LNCaP clone FGC (cell line): ENCODE measurements around the gene SPRED1.

Experiments used
- DNase-seq: peaks from one replicate; pipeline ENCODE4 v3.0.0-alpha.2; 2011; ENCODE audit warnings: low read depth
- H3K4me3 ChIP-seq: 2 replicates; pipeline ENCODE4 v1.5.1; 2011; ENCODE audit warnings: mild to moderate bottlenecking, low read depth, low read length, control low read depth
- TF ChIP-seq, protein P1 (sequence below): IDR thresholded peaks from 2 replicates; pipeline ENCODE4 v1.5.1; 2012; ENCODE audit warnings: mild to moderate bottlenecking; ENCODE audit not compliant: control insufficient read depth, insufficient read depth; ENCODE audit errors: extremely low read depth

SPRED1 gene

DNA sequence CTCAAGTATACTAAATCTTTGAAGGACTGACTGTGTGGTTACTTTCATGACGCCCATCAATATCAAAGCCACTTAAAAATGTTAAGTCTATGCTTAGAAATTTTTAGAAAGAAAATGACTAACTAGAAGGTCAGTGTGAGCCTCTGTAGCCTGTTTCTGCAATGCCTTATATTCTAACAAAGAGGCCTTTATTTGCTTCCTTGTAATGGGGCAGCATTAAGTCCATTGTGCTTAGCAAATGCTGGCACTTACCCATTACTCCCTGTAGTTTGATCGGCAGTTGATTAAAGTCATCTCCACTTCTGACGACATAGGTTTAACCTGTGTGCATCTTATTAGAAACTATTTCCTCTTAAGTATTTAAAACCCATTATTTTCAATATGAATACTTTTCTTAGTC, 109.7 kb downstream of the SPRED1 start:
- no peak for DNase-seq
- no peak overlapping the region for H3K4me3 ChIP-seq
- TF ChIP-seq, protein P1, sequence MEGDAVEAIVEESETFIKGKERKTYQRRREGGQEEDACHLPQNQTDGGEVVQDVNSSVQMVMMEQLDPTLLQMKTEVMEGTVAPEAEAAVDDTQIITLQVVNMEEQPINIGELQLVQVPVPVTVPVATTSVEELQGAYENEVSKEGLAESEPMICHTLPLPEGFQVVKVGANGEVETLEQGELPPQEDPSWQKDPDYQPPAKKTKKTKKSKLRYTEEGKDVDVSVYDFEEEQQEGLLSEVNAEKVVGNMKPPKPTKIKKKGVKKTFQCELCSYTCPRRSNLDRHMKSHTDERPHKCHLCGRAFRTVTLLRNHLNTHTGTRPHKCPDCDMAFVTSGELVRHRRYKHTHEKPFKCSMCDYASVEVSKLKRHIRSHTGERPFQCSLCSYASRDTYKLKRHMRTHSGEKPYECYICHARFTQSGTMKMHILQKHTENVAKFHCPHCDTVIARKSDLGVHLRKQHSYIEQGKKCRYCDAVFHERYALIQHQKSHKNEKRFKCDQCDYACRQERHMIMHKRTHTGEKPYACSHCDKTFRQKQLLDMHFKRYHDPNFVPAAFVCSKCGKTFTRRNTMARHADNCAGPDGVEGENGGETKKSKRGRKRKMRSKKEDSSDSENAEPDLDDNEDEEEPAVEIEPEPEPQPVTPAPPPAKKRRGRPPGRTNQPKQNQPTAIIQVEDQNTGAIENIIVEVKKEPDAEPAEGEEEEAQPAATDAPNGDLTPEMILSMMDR = no peak

DNA sequence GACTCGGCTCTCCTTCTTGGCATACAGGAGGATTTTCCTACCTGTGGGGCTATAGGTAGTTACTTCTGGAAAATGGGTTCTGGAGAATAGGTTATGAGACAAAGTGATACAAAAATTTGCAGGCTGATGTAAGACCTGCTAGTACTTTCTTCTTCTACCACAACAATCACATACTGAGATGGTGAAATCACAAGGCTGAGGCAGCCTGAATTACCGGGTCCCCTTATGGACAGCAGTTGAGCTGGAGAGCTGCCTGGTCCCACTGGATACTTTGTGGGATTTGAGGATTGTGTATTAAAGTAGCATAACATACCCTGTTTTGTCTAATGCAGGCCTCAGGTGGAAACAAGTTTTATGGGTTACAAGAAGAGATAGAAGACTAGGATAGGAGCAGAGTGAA, 114.8 kb downstream of the SPRED1 start:
- TF ChIP-seq, protein P1 = no peak
- H3K4me3 ChIP-seq = no peak overlapping the region
- no peak for DNase-seq

GRCh38 chr15:38369936-38370478, 117.4 kb downstream of the SPRED1 start:
- TF ChIP-seq, protein P1 = no peak
- no peak overlapping the region for H3K4me3 ChIP-seq
- DNase-seq = no peak

DNA sequence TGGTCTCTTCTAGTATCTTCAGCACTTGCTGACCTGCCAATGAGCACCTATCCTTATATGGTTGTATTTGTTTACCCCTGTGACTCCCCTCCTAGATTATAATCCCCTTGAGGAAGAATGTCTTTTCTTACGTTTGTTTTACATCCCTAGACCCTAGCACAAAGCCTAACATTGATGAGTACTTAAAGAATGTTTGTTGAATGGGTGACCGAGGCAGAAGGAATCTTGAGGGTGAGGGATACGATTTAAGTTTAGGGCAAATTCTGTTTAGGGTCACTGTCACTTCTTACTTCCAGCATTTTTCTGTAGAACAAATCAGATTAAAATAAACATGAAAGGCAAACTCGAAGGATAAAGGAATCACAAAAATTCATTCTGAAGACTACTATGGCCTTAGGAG, 120.4 kb downstream of the SPRED1 start:
- DNase-seq = no peak
- TF ChIP-seq, protein P1 = no peak
- H3K4me3 ChIP-seq = no peak overlapping the region

GRCh38 chr15:38374029-38374428, 121.4 kb downstream of the SPRED1 start:
- DNase-seq = no peak
- TF ChIP-seq, protein P1 = no peak
- H3K4me3 ChIP-seq = no peak overlapping the region

DNA sequence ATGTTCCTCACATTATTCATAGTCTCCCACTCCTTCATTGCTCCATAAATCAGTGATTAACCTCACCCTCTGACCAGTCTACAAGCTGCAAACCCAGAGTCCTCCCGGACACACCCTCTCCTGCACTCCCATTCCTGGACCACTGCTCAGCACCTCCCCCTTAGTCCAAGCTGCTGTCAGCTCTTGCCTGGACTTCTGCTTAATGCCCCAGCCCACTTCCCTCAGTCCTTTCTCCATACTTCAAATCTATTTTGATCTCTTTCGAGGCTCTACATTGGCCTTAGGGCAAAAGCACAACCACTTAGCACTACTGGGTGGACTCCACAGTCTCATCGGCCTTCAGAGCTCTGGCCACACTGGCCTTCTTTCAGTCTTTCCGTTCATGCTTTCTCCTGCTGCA, 121.9 kb downstream of the SPRED1 start:
- no peak for DNase-seq
- TF ChIP-seq, protein P1 = no peak
- H3K4me3 ChIP-seq = no peak overlapping the region

DNA sequence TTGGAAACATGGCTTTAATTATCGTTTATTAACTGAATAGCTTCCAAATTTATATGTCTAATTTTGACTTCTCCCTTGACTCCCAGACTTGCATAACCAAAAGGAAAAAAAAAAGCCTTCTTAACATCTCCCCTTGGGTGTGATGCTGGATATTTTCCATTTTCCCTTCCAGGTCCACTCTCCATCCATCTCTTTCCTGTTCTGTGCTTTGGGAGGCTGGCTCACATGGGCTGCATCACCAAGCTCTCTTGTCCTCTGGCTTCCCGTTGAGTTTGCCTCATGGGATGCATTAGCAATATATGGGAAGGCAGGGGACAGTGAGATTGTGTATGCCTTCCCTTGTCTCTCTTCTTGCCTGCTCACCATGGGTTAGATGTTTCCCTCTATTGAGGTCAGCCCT, 123.4 kb downstream of the SPRED1 start:
- no peak overlapping the region for H3K4me3 ChIP-seq
- DNase-seq = no peak
- TF ChIP-seq, protein P1 = no peak
